ENCODE data around the gene TTLL8.

The TTLL8 gene

GRCh38 chr22:50082961-50083461 is 24.9 kb upstream of the TTLL8 start:
- DNase-seq (ENCODE audit: low read depth), result no peak

- no peak for DNase-seq (ENCODE audit: low read depth)
Observed at GRCh38 chr22:50082197-50082715, 24.2 kb upstream of the TTLL8 start.

GRCh38 chr22:50081426-50082196 is 23.5 kb upstream of the TTLL8 start:
- no peak for DNase-seq (ENCODE audit: low read depth)

GRCh38 chr22:50080077-50080465 is 22.0 kb upstream of the TTLL8 start:
- DNase-seq (ENCODE audit: low read depth), result no peak

- DNase-seq (ENCODE audit: low read depth), result no peak
Observed at GRCh38 chr22:50078761-50079160, 20.7 kb upstream of the TTLL8 start.

- DNase-seq (ENCODE audit: low read depth), result no peak
Observed at GRCh38 chr22:50078246-50078645, 20.1 kb upstream of the TTLL8 start.

GRCh38 chr22:50076646-50077535 is 18.8 kb upstream of the TTLL8 start:
- DNase-seq (ENCODE audit: low read depth), result no peak

- DNase-seq (ENCODE audit: low read depth), result no peak
Observed at GRCh38 chr22:50074551-50075530, 16.7 kb upstream of the TTLL8 start.

- no peak for DNase-seq (ENCODE audit: low read depth)
Observed at GRCh38 chr22:50074056-50074455, 16.0 kb upstream of the TTLL8 start.

GRCh38 chr22:50072714-50073538 is 14.8 kb upstream of the TTLL8 start:
- no peak for DNase-seq (ENCODE audit: low read depth)

- no peak for DNase-seq (ENCODE audit: low read depth)
Observed at GRCh38 chr22:50072167-50072555, 14.1 kb upstream of the TTLL8 start.

GRCh38 chr22:50071432-50072166 is 13.5 kb upstream of the TTLL8 start:
- no peak for DNase-seq (ENCODE audit: low read depth)

GRCh38 chr22:50070366-50070765 is 12.3 kb upstream of the TTLL8 start:
- no peak for DNase-seq (ENCODE audit: low read depth)

GRCh38 chr22:50068096-50068495 is 10.0 kb upstream of the TTLL8 start:
- no peak for DNase-seq (ENCODE audit: low read depth)

GRCh38 chr22:50067244-50067643 is 9.1 kb upstream of the TTLL8 start:
- DNase-seq (ENCODE audit: low read depth), result no peak

GRCh38 chr22:50064453-50064852 is 6.4 kb upstream of the TTLL8 start:
- no peak for DNase-seq (ENCODE audit: low read depth)

- DNase-seq (ENCODE audit: low read depth), result no peak
Observed at GRCh38 chr22:50063589-50064393, 5.7 kb upstream of the TTLL8 start.

GRCh38 chr22:50062509-50063135 is 4.5 kb upstream of the TTLL8 start:
- DNase-seq (ENCODE audit: low read depth), result no peak

All from fibroblast of the conjunctiva (primary cell).